ENCODE measurements around the gene PFDN2.

Gene PFDN2

DNA sequence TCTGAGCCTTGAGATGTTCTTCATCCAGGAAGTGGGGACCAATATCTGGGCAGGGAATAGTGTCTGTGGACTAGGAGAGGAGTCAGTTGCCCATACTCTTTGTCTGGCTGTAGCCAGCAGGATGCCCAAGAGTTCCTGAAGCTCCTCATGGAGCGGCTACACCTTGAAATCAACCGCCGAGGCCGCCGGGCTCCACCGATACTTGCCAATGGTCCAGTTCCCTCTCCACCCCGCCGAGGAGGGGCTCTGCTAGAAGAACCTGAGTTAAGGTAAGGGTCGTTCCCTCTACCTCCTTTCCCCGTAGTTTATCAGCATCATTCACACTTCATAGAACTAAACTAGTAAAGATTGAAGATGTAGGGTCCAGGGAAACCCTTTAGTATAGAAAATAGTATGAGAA, 45.0 kb upstream of the PFDN2 start:
- no peak overlapping the region for H3K4me3 ChIP-seq (replicated peaks in 1 of 2; ENCODE audit: low read depth in 2 of 2, low read length in 2 of 2)
- no peak for TF ChIP-seq CTCF (IDR thresholded peaks at IDR 0.05; ENCODE audit: low read depth, low read length)
- DNase-seq (ENCODE audit: low read depth in 2 of 2): no peak

DNA sequence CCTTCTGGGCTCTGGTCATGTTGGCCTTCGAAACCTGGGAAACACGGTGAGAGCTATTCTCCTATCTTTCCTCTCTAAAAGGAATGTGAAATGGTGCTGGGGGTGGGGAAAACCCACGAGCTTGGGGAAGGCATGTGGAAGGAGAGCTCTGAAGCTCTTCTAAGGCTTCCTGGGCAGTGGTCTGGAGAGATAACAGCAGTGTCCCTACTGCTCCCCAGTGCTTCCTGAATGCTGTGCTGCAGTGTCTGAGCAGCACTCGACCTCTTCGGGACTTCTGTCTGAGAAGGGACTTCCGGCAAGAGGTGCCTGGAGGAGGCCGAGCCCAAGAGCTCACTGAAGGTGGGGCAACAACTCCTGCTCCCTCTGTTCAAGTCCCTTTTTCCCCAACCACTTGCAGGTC, 44.2 kb upstream of the PFDN2 start:
- no peak for DNase-seq (ENCODE audit: low read depth in 2 of 2)
- H3K4me3 ChIP-seq (replicated peaks in 1 of 2; ENCODE audit: low read depth in 2 of 2, low read length in 2 of 2): no peak overlapping the region
- no peak for TF ChIP-seq CTCF (IDR thresholded peaks at IDR 0.05; ENCODE audit: low read depth, low read length)

DNA sequence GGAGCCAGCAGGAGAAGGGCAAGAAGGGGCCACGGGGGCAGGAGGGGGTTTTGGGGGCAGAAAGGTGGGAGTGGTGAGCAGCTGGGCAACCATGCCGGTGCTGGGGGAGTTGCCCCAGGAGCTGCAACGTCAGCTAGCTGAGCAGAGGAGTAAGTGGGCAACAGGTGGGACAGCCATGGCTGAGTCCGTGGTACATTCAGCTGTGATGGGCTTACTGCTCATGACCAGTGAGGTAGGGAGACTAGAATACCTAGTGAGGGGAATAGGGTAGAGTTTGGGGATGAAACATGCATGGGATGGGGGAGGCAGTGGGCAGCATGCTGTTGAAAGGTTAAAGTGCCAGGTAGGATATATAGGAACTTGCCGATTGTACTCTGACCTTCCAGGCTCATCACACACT, 43.8 kb upstream of the PFDN2 start:
- no peak for TF ChIP-seq CTCF (IDR thresholded peaks at IDR 0.05; ENCODE audit: low read depth, low read length)
- H3K4me3 ChIP-seq (replicated peaks in 1 of 2; ENCODE audit: low read depth in 2 of 2, low read length in 2 of 2): no peak overlapping the region
- no peak for DNase-seq (ENCODE audit: low read depth in 2 of 2)

DNA sequence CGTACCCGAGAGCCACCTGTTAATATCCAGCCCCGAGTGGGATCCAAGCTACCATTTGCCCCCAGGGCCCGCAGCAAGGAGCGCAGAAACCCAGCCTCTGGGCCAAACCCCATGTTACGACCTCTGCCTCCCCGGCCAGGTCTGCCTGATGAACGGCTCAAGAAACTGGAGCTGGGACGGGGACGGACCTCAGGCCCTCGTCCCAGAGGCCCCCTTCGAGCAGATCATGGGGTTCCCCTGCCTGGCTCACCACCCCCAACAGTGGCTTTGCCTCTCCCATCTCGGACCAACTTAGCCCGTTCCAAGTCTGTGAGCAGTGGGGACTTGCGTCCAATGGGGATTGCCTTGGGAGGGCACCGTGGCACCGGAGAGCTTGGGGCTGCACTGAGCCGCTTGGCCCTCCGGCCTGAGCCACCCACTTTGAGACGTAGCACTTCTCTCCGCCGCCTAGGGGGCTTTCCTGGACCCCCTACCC, 42.9 kb upstream of the PFDN2 start:
- no peak for DNase-seq (ENCODE audit: low read depth in 2 of 2)
- H3K4me3 ChIP-seq (replicated peaks in 1 of 2; ENCODE audit: low read depth in 2 of 2, low read length in 2 of 2): no peak overlapping the region
- no peak for TF ChIP-seq CTCF (IDR thresholded peaks at IDR 0.05; ENCODE audit: low read depth, low read length)

DNA sequence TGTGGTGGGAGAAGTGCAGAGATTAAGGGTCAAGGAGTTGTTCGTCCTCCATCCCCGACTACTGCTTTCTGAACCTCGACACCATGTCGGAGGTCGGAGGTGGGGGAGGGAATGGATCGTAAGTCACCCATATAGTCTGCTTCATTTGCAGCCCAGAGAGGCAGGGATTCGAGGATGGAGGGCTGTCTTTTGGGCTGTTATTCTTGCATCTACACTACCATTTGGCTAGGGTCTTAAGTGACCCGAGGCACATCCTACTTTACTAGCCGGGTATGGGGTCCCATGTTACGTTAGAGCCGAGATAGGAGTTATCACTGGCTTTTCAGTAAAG, 42.0 kb upstream of the PFDN2 start:
- no peak for DNase-seq (ENCODE audit: low read depth in 2 of 2)
- TF ChIP-seq CTCF (IDR thresholded peaks at IDR 0.05; ENCODE audit: low read depth, low read length): no peak
- H3K4me3 ChIP-seq (replicated peaks in 1 of 2; ENCODE audit: low read depth in 2 of 2, low read length in 2 of 2): peak overlapping the region; percentile 91 to 97

DNA sequence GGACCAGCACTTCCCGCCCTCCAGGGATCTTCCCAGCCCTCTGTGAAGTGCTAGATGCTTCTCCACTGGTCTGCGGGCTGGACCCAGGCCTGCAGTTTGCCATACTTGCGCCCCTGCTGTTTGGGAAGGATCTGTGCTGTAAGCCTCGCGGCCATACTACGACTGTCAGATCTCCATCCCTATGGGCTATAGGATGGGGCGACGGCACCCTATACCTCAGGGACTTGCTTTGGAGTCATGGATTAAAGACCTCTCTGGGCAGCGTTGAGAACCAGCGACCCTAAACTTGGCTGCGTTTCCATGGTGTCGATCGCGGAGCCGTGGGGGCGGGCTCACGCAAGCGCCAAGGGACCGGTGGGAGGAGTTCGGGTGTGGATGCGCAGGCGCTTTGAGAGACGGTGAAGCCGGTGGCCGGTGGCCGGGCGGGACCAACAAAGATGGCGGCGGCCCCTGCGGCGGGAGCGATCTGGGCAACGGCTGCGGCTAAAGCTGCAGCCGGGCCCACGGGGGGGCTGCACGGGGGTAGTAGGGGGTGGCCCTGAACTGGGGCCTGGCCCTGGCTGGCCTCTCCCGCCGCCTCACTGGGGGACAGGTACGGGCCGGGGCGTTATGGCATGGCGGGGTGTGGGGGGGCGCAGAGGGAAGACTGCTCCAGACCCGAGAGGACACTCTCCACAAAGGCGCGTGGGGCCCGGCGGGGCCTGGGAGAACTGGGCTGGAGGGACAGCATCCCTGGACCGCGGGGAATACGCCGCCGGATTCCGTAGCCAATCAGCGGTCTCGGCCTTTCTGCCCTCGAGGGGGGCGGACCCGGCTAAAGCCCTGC, 41.5 kb upstream of the PFDN2 start, which contains the start of gene USP21:
TSS of gene USP21 (plus strand) at position 414 of the 826 bp plus-strand sequence. CDS start 1,141 bp downstream, outside the sequence.
- DNase-seq (ENCODE audit: low read depth in 2 of 2): peak; percentile 91 to 92
- peak; percentile 67 for TF ChIP-seq CTCF (IDR thresholded peaks at IDR 0.05; ENCODE audit: low read depth, low read length)
- H3K4me3 ChIP-seq (replicated peaks in 1 of 2; ENCODE audit: low read depth in 2 of 2, low read length in 2 of 2): peak within 1 kb of the TSS; percentile 91 to 97
